Measurements from ENCODE around the gene DYRK1A.
"Not testable (repeated sequence)": the region's sequence is repeated elsewhere in the genome, so short reads cannot be mapped to it uniquely, and the experiment has no call there.

DYRK1A gene

DNA sequence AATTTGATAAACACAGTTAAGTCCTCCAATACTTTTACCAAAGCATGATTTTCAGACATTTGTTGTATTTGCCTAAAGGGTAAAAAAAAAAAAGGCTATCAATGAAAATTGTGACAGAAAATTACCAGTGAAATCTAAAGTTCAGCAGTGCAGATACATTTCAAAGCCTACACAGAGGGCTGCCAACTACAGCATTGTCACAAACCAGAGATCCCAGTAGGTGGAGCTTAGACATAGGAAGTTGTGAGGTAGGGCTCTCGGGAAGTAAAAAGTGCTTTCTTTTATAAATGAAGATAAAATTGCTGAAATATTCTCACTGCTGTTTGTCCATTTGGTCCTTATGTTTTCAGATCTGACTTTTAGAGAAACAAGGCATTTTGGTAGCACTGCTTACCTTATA is 123.0 kb downstream of the DYRK1A start:
- DNase-seq, result no peak

DNA sequence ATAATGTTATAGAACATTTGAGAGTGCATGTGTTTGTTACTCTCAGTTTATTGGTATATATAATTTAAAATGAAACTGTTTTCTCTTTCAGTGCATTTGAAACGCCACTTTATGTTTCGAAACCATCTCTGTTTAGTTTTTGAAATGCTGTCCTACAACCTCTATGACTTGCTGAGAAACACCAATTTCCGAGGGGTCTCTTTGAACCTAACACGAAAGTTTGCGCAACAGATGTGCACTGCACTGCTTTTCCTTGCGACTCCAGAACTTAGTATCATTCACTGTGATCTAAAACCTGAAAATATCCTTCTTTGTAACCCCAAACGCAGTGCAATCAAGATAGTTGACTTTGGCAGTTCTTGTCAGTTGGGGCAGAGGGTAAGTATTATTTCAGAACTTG is 123.5 kb downstream of the DYRK1A start:
- DNase-seq, result no peak

DNA sequence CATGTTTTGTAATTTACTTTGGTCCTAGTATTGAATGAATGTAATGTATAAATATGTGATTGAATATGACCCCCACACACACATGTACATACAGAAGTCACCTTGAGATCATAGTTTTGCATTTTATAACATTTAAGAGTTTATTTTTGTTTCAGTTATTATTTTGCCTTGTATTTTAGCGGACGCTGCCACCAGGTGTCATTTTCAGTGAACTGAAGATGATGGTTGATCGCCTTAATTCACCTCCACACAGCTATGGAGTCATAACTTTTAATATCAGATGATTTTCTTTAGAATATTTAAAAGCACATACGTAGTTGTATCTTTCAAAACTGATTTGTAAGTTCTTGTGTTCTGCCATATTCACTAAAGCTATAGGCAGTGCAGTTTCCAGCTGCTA is 130.4 kb downstream of the DYRK1A start:
- no peak for DNase-seq

DNA sequence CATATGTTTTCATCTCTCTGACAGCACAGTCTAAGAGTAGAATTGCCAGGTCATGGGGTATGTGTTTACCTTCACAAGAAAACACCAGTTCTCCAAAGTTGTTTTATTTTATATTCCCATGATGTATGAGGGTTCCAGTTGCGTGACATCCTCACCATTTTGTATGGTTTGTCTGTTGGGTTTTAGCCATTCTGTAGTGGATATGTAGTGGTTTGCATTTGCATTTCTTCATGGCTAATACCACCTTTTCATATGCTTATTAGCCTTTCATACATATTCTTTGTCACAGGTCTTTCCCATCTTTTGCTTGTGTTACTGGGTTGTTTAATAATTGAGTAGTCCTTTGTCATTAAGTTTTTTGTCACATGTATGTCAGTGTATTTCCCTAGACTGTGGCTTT is 132.1 kb downstream of the DYRK1A start:
- DNase-seq, result no peak

DNA sequence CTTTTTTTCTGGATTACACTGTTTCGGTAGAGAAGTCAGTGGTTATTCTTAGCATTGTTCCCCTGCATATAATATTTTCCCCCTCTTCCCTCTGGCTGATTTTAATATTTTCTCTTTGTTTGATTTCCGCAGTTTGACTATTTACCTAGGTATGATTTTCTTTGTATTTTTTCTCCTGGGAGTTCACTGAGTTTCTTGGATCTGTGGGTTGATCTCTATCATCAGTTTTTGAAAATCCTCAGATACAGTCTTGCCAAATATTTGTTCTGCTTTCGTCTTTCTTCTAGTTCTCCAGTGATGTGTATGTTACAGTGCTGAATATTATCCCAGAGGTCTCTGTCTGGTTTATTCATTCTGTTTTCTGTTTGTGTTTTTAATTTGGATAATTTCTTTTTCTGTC is 136.4 kb downstream of the DYRK1A start:
- DNase-seq, result no peak

DNA sequence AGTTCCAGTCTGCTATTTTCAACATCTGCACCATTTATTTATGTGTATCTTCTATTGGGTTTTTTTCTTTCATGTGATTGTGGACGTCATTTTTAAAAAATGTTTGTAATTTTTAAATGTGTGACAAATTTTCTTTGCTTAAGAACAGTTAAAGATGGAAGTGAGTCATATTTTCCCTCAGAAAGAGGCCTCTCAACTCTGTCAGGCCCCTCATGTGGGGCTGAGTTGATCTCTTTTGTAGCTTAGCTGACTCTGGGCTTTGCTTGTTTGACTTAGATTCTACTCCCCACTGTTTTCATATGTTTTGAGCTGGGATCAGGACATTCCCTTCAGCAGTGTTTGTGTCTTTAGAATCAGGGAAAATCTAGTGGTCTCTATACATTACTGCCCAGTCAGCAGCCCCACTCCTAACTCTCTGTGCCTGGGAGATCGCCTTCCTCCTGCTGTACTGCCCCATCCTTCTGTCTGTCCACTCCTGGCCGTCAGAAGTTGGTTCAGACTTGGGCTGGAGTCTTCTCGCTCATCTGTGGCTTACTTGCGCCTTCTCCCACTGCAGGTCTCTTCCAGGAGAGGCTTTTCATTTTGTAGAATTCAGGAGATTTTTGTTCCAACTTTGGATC is 137.4 kb downstream of the DYRK1A start:
- no peak for DNase-seq

DNA sequence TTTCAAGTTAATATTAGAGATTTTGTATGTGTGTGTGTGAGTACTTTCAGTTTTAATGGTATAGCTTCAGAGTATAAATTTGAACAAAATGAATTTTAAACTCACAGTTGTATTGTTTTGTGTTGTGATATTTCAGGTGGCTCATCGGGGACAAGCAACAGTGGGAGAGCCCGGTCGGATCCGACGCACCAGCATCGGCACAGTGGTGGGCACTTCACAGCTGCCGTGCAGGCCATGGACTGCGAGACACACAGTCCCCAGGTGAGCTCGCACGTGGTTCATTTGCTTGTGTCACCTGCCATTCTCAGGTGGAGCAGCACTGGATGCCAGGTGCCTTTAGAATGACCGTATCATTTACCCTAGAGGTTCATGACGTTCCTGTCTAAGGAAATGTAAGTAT is 139.4 kb downstream of the DYRK1A start:
- no peak for DNase-seq

DNA sequence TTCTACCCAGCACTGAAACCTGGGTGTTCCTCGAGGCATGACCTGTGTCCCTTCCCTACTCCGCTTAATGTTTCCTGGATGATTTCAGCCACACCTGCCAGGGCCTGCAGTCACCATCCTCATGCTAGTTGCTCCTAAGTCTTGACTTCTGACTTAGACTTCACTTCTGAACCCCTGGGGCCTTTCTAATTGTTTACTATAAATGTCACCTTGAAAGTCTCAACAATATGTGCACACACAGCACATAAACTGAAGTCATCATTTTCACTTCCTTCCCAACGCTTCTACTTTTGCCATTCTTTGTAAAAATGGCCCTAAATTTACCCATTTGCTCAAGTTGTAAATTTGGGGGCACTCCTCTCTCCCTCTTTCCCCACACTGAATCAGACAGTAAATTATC is 141.1 kb downstream of the DYRK1A start:
- no peak for DNase-seq

DNA sequence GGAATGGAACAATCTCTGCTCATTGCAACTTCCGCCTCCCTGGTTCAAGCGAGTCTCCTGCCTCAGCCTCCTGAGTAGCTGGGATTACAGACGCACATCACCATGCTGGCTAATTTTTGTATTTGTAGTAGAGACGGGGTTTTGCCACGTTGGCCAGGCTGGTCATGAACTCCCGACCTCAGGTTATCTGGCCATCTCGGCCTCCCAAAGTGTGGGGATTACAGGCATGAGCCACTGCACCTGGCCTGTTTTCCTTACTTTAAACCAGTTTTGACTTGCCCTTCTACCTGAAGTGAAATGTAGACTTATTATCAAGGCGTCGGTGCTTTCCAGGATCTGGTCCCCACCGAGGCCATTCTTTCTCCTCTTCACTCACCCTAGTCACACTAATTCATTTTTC is 141.8 kb downstream of the DYRK1A start:
- DNase-seq, result no peak

DNA sequence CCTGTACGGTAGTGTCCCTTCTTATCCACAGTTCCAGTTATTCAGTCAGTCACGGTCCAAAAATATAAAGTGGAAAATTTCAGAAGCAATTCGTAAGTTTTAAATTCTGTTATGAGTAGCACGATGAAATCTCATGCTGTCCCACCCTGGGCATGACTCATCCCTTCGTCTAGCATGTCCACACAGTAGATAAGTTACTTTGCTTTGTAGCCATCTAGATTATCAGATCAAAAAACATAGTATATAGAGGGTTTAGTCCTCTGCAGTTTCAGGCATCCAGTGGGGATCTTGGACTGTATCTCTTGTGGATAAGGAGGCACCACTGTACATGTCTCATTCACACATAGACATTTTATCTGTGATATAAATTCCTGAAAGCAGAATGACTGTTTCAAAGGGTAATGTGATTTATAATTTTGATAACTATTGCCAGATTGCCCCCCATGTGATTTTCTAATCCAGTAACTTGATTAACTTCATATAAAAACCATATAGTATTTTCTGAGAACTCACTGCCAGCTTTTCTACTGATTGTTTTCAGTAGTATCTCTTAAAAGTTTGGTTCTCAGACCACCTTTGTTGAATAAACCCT is 143.3 kb downstream of the DYRK1A start:
- no peak for DNase-seq

DNA sequence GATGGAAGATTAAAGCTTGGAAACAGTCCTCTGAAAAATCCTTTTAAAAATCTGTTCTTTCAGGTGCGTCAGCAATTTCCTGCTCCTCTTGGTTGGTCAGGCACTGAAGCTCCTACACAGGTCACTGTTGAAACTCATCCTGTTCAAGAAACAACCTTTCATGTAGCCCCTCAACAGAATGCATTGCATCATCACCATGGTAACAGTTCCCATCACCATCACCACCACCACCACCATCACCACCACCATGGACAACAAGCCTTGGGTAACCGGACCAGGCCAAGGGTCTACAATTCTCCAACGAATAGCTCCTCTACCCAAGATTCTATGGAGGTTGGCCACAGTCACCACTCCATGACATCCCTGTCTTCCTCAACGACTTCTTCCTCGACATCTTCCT is 145.3 kb downstream of the DYRK1A start:
- DNase-seq, result no peak

DNA sequence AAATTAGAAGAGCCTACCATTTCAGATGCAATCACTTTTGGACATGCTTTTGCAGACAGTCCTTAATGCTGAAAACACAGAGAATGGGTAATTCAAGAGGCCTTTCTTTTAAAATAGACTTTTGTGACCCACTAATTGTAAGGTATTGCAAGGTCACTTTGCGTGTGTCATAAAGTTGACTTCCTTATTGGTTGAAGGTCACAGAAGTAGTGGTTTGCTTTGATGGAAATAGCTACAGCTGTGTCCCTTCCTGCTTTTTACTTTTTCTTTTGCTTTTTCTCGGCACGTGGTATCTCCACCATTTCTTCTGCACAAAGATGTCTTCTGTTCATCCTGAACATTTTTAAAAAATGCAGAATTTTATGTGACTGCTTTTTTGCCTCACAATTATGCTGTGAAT is 146.8 kb downstream of the DYRK1A start:
- DNase-seq, result no peak

DNA sequence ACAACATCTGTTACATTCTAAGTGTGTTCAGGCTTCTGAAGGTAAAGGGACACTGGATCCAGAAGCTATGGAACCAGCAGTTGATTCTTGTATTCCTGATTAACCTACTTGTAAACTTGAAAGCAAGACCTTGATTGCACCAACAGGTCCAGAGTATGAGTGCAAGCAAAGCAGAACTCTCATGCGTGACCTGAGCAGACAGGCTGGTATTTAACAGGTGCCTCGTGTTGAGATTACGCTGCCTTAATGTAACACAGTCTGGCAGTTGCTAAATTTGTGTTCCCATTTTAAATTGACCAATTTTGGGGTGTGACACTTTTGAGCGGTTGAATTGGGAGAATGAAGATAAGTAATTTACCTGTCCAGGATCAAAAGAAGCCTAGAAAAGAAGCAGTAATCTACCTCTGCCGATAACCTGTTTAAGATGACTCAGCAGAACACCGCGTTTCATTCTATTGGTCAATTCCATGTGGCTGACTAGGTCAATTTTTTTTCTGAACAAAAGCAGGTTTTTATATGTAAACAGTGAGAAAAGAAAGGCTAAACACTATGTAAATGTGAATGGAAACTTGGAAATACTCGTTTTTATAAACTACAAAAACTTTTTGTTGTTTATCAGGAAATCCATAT is 147.6 kb downstream of the DYRK1A start:
- DNase-seq, result no peak

DNA sequence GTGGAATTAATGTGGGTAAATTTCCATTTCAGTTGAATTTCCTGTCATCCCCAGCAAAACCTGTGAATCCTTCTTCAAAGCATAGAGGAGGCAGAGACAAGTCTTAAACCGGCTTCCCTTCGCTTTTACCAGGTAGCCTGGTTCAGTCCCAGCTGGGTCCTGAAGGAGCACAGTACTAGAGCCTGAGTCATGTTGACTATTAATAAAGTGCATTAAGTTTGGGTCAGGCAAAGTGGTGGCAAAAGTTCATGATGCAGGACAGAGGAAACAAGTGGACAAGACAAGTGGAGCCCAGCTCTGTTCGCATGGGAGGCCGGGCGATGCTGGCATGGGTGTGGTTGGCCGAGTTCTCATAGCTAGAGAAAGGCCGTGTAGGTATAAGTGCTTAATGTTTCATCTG is 150.4 kb downstream of the DYRK1A start:
- no peak for DNase-seq

DNA sequence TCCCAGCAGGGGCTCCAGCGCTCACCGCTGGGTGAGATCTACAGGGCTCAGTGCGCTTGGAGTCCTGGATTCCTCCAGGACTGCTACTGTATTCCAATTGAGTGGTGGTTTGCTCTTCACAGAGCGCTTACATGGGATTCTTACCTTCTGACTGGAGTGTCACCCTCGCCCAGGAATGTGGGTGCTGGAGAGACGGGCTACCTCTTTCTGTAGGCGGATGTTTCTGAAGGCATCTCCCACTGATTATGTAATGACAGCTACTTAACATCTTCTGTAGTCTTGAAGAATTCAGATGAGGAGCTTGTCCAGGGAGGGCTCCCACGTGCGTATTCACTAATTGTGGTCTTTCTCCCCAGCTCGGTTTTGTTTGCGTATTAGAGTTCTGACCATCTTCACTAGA is 154.2 kb downstream of the DYRK1A start:
- no peak for DNase-seq

DNA sequence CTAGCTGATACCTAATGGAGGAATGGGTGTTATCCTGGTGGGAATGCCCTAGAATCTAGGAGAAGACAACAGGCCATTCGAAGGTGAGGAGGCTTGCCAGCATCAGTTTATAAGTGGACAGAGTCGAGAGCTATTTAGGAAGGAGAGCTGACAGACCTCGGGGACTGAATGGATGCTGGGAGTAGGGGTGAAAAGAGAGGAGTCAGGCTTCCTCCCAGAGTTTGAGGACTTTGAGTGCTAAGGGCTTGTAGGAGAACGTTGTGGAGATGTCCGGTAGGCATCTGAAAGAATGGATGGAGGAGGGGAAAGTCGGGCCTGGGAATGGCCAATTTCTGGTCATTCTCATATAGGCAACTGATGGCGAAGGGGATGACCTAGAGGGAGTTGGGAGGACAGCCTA is 155.1 kb downstream of the DYRK1A start:
- no peak for DNase-seq

DNA sequence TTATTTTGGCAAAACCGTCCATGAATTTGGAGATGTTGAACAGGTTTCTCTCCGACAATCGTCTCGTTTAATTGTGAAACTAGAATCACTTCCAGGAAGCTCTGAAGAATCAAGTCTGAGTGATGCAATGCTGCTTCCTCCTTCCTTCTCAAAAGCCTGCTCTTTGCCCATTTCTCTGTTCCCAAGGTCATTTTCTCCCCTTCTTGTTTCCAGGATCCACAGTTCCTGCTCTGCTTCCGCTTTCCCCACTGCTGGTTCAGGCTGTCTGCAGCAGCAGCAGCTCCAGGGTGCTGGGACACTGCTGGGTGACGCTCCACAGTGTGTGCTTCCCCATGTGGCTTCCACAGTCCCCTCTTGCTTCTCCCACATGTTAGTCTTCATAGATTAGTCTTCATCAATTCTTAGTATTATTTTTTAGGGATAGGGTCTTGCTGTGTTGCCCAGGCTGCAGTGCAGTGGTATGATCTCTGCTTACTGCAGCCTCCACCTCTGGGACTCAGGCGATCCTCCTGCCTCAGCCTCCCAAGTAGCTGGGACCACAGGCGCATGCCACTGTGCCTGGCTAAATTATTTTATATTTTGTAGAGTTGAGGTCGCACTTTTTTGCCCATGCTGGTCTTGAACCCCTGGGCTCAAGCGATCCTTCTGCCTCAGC is 156.2 kb downstream of the DYRK1A start:
- no peak for DNase-seq

DNA sequence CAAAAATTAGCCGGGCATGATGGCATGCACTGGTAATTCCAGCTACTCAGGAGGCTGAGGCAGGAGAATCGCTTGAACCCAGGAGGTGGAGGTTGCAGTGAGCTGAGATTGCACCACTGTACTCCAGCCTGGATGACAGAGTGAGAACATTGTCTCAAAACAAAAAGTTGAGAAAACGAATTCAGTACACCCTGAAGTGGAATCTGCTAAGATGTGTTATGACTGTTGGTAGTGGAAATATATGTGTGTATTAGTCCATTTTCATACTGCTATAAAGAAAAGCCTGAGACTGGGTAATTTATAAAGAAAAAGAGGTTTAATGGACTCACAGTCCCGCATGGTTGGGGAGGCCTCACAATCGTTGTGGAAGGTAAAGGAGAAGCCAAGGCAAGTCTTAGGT is 158.4 kb downstream of the DYRK1A start:
- not testable (repeated sequence) for DNase-seq

DNA sequence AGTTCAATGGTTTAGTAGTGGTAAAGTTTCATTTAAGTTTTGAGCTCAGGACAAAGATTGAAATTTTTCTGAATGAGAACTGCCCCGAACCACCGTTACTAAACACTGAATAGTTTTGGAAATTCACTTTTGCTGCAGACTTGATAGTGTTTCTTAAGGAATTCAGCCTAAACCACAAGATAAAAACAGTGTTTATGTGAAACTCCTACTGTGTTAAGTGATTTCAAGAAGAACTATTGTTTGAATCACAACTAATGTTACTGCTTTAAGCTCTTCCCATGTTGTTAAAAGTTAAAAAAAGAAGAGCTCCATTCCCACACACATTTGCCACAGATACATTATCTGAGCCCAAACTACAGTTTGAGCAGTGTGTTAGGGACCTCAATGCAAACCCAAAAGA is 159.2 kb downstream of the DYRK1A start:
- no peak for DNase-seq

DNA sequence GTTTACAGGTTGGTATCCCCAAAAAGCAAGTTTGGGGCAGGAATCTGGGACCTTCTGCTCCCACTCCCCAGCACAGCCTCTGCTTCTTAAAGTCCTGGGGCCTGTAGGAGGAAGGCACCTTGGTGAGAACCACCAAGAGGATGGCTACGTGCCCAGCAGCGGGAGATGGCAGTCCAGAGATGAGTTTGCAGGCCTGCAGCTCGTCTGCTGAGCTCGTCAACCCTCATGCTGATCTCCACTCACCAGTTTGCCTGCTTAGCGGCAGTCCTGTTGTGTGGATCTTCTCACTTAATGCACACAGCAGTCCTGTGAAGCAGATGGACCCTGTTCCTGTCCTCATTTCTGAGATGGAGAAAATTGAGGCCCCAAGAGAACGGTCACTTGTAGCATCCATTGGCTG is 160.5 kb downstream of the DYRK1A start:
- DNase-seq, result no peak

DNA sequence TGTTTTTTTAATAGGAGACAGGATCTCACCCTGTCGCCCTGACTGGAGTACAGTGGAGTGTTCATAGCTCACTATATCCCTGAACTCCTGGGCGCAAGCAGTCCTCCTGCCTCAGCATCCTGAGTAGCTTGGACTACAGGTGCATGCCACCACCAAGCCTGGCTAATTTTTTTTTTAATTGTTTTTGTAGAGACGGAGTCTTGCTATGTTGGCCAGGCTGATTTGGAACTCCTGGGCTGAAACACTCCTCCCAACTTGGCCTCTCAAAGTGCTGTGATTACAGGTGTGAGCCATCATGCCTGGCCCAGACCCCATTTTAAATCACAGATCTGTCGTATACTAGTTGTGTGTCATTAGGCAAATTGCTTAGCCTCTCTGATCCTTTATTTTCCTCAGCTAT is 161.1 kb downstream of the DYRK1A start:
- DNase-seq, result no peak

DNA sequence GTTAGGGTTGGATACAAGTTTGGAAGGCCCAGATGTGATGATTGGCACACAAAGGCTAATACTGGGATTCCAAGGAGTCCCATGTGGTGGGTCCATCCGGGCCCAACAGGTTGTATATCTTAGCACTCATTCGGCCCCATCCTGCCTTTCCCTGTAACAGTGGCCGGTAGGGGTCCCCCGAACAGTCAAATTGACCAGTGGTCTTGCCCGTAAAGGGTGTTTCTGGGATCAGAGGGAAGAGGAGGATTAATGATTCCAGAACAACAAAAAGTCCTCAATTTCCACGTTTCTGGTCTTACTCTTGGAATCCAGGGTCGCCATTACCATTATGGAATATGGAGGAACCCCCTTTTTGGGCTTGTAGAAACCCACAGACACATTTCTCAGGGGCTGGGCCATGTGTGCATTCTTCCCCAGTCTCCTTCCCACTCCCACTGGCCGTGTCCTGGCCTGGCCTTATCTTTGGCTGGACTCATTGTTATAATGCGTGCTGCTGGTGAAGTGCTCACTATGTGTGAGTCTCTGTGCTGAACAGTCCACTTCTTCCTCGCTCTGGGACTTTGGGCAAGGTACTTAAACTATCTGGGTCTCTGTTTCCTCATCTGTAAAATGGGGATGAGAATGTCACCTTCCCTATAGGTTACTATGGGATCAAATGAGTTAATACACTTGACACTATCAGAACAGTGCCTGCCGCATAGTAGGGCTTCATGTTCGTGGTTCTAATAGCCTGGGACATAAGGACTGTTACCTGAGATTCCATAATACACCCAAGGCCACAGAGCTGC is 161.8 kb downstream of the DYRK1A start:
- DNase-seq, result no peak

DNA sequence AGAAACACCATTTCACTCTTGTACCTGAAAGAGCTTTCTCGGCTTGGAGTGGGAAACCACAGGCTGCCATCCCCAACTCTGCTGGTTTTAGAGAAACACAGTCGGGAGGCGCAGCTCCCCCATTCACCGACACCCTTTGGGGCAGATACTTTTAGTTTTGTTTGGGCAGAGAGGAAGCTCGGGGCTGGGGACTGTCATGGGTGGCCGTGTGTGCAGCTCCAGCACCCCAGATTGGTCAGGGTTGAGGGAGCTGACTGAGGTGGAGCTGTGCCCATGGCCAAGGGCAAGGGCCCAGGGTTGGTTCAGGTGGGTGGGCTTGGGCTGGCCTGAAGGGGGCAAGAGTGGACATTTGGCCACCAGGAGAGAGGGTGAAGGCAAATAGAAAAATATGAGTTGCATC is 163.1 kb downstream of the DYRK1A start:
- DNase-seq, result no peak

DNA sequence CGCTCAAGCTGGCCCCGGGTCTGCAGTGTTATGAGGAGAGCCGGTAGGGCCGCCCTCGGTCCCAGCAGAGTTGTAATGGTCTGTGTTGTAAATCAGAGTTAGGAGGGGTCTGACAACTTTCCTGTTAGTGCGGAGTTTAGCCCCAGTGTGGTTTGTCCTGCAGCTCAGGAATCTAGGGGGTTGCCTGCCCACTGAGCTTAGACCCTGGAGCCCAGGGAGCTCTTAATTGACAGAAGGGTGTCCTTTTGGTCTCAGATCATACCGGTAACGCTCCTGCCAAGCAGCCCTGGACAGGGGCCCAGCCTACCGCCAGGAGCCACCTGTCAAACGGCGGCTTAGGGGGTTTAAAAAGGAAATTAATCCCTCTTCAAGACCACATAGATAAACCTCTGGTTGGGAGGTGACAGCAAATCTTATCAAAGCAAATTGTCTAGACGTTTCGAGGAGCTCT is 164.4 kb downstream of the DYRK1A start:
- no peak for DNase-seq

Data from NCI-H2107 (cell line).